ENCODE data around the gene RIMOC1. TPM values are rescaled to one million over a fixed set of nuclear protein-coding genes. Genes with fewer than 3 reads are reported as not detected.

RIMOC1 gene
- total and polyA plus RNA-seq, 2 of the 8 experiments (the other 6 are each of a cell fraction or from before 2014, with no cell fraction given), result 20.6 to 35.1 TPM

GRCh38 chr5:41924872-41925554, 20.9 kb downstream of the RIMOC1 start, which contains the start of gene FBXO4 (continued):
- TF ChIP-seq BCL11A (IDR thresholded peaks at IDR 0.05; ENCODE audit: low read depth in 2 of 2, low read length in 2 of 2), result no peak
- no peak for TF ChIP-seq EGR1 (IDR thresholded peaks at IDR 0.05; ENCODE audit: borderline replicate concordance, low read depth, low read length)
- TF ChIP-seq TAF7 (optimal IDR thresholded peaks at IDR 0.05; ENCODE audit: borderline replicate concordance, low read depth, low read length), result peak; percentile 38
- TF ChIP-seq EZH2 (IDR thresholded peaks at IDR 0.05; ENCODE audit: low read depth, low read length, severe bottlenecking), result no peak
- peak; percentile 58; the same call in 1 of the 2 replicates for TF ChIP-seq PHF8 (conservative IDR thresholded peaks at IDR 0.05; ENCODE audit: low read depth, low read length)
- TF ChIP-seq RFX5 (IDR thresholded peaks at IDR 0.05; ENCODE audit: borderline replicate concordance, low read depth, low read length), result no peak
- TF ChIP-seq SIX5 (IDR thresholded peaks at IDR 0.05; ENCODE audit: low read depth, low read length), result no peak
- TF ChIP-seq SIRT6 (IDR thresholded peaks at IDR 0.05; ENCODE audit: low read length), result no peak
- TF ChIP-seq CEBPB (IDR thresholded peaks at IDR 0.05; ENCODE audit: low read depth, low read length), result no peak
- TF ChIP-seq, protein P1, sequence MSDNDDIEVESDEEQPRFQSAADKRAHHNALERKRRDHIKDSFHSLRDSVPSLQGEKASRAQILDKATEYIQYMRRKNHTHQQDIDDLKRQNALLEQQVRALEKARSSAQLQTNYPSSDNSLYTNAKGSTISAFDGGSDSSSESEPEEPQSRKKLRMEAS (IDR thresholded peaks at IDR 0.05), result peak; percentile 79
- TF ChIP-seq SAP30 (IDR thresholded peaks at IDR 0.05; ENCODE audit: insufficient read depth, insufficient replicate concordance, low read length), result no peak
- no peak for TF ChIP-seq CBX5 (IDR thresholded peaks at IDR 0.05; ENCODE audit: low read depth, low read length)
- no peak for TF ChIP-seq JUND (IDR thresholded peaks at IDR 0.05; ENCODE audit: low read length)
- peak; percentile 77 for TF ChIP-seq BACH1 (IDR thresholded peaks at IDR 0.05; ENCODE audit: low read length)
- TF ChIP-seq SUZ12 (IDR thresholded peaks at IDR 0.05; ENCODE audit: low read length), result no peak; the same call in 1 of the 2 replicates
- TF ChIP-seq RBBP5 (IDR thresholded peaks at IDR 0.05; ENCODE audit: borderline replicate concordance, low read depth, low read length), result peak; percentile 52; the same call in 1 of the 2 replicates
- TF ChIP-seq TAF1 (IDR thresholded peaks at IDR 0.05; ENCODE audit: low read depth, low read length), result peak; percentile 61; the same call in 1 of the 2 replicates
- no peak for TF ChIP-seq CHD1 (IDR thresholded peaks at IDR 0.05; ENCODE audit: low read depth, low read length)

Measured in H1 (cell line).